Sigmoid colon (tissue), 4 donors: ENCODE data around the gene SLIT1.

Source experiments
- EP300 ChIP-seq, 4 donors: sonication (generic); formaldehyde crosslinking; IDR thresholded peaks; one replicate each; pipeline ENCODE4 v1.6.1; 2017; ENCODE audit warnings: antibody characterized with exemption in 4 of 4
- POLR2AphosphoS5 ChIP-seq, 4 donors: sonication (generic); formaldehyde crosslinking; IDR thresholded peaks; one replicate each; pipeline ENCODE4 v1.6.1; 2017; ENCODE audit warnings: antibody characterized with exemption in 4 of 4
- TF ChIP-seq, protein P1 (sequence below), 4 experiments: fragments of 450-650 bp in 3 of 4; fragments of 200-600 bp in 1 of 4; IDR thresholded peaks; one replicate each; pipeline ENCODE4 v1.5.1; 2016 to 2019; ENCODE audit warnings: antibody characterized with exemption in 4 of 4, mild to moderate bottlenecking in 3 of 4, moderate library complexity in 2 of 4

DNA sequence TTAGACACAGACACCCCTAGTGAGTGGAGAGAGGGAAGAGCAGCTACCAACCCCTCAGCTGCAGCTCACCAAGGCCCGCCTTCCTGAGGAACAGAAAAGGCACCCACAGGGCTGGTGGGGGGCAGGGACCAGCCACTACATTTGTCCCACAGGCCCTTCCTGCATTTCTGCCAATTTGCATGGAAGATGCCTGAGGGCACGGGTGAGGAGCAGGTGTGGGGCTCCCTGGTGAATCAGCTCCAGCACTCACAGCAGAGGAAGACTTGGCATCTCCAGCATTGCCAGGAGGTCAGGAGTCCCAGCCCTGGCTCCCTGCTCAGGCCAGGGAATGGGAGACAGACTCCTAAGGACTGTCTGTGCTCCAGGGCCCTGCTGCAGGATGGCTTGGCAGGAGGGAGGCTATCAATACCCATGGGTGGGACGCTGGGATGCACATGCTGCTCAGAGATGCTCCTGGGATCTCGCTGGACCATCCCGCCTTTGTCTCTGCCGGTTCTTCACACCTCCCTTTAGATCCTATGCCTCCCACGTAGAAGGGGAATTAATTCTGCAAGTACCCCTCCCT is 109.7 kb downstream of the SLIT1 start:
- TF ChIP-seq EP300 (IDR thresholded peaks at IDR 0.05) (no peak), POLR2AphosphoS5 (IDR thresholded peaks at IDR 0.05) (no peak)
- TF ChIP-seq, protein P1, sequence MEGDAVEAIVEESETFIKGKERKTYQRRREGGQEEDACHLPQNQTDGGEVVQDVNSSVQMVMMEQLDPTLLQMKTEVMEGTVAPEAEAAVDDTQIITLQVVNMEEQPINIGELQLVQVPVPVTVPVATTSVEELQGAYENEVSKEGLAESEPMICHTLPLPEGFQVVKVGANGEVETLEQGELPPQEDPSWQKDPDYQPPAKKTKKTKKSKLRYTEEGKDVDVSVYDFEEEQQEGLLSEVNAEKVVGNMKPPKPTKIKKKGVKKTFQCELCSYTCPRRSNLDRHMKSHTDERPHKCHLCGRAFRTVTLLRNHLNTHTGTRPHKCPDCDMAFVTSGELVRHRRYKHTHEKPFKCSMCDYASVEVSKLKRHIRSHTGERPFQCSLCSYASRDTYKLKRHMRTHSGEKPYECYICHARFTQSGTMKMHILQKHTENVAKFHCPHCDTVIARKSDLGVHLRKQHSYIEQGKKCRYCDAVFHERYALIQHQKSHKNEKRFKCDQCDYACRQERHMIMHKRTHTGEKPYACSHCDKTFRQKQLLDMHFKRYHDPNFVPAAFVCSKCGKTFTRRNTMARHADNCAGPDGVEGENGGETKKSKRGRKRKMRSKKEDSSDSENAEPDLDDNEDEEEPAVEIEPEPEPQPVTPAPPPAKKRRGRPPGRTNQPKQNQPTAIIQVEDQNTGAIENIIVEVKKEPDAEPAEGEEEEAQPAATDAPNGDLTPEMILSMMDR (IDR thresholded peaks at IDR 0.05) = no peak
